ENCODE data around the gene AKAP9. TPM values are rescaled to one million over a fixed set of nuclear protein-coding genes. Genes with fewer than 3 reads are reported as not detected.

AKAP9 gene
- total and polyA plus RNA-seq, 9 of the 15 experiments (the other 6 are each of a cell fraction or from before 2014, with no cell fraction given): 25.5 to 80.9 (median 46.3) TPM

DNA sequence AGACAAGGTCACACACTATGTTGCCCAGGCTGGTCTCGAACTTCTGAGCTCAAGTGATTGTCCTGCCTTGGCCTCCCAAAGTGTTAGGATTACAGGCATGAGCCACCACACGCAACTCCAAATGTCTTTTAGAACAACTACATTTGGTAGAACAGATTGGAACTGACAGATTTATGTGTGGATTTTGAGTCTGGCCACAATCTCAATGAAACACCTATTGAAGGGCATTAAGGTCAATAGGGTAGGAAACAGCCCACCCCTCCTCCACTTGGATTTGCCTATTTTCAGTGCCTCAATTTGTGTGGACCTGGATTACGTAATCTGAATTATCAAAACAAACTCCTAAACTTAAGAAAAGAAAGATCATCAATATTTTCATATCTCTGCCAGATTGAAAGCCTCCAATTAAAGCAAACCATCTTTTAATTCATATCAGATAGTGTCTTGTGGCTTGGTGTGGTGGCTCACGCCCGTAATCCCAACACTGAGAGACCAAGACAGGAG is 209.1 kb downstream of the AKAP9 start:
- H3K9me1 ChIP-seq (ENCODE audit: control insufficient read depth, insufficient read depth, low read length): no peaks in the 10 kb centered on the region
- no peaks in the 10 kb centered on the region for H3K79me2 ChIP-seq (ENCODE audit: control insufficient read depth, insufficient read depth, low read length)
- WGBS (ENCODE audit: insufficient coverage, low coverage, missing lambda C conversion rate): 15% methylated on average over 5 of the region's 5 CpGs
- no peak overlapping the region for H3K4me3 ChIP-seq
- H3K4me2 ChIP-seq (ENCODE audit: insufficient read depth, low read length): no peak overlapping the region
- no peaks in the 10 kb centered on the region for H4K20me1 ChIP-seq (replicated peaks; ENCODE audit: control insufficient read depth, insufficient read depth, low read length)
- ChIA-PET POLR2A (interaction anchor here (0.6 kb wide), 1 partner anchor 15 kb away, joined by 3 read pairs; no protein-coding TSS in a partner anchor), CTCF (ENCODE audit: low intra/inter-chr PET ratio) (no interaction called here)
- in situ Hi-C loops (cut with MboI) (no loop called here), intact Hi-C loops (cut with micrococcal nuclease) (no loop called here)
- H3K9ac ChIP-seq (ENCODE audit: insufficient read depth in 1 of 2, low read depth in 2 of 2, low read length in 2 of 2): no peak overlapping the region
- no peaks in the 10 kb centered on the region for H3K36me3 ChIP-seq (ENCODE audit: control insufficient read depth, insufficient read depth, low read length)
- H2AFZ ChIP-seq (ENCODE audit: low read depth, low read length): no peak overlapping the region
- TF ChIP-seq MEIS2 (IDR thresholded peaks at IDR 0.05; ENCODE audit: partially characterized antibody): peak; percentile 68
- peak; percentile 67 for TF ChIP-seq CEBPB (tag; IDR thresholded peaks at IDR 0.05)
- no peak for TF ChIP-seq RB1 (IDR thresholded peaks at IDR 0.05; ENCODE audit: low read depth)
- TF ChIP-seq, protein P1, sequence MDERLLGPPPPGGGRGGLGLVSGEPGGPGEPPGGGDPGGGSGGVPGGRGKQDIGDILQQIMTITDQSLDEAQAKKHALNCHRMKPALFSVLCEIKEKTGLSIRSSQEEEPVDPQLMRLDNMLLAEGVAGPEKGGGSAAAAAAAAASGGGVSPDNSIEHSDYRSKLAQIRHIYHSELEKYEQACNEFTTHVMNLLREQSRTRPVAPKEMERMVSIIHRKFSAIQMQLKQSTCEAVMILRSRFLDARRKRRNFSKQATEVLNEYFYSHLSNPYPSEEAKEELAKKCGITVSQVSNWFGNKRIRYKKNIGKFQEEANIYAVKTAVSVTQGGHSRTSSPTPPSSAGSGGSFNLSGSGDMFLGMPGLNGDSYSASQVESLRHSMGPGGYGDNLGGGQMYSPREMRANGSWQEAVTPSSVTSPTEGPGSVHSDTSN (CRISPR knock-in tag; IDR thresholded peaks at IDR 0.05; ENCODE audit: low read depth): no peak
- TF ChIP-seq, protein P1 (tag; conservative IDR thresholded peaks at IDR 0.05; ENCODE audit: low read depth): 0 out of 2 replicates have a peak, but pooled peaks have one; percentile 17
- peak; percentile 39; the same call in 1 of the 2 replicates for TF ChIP-seq CBFA2T3 (IDR thresholded peaks at IDR 0.05)
- TF ChIP-seq KDM1A (IDR thresholded peaks at IDR 0.05): peak; percentile 60 to 77; a peak in 3 of 4 replicates
- TF ChIP-seq CEBPG (CRISPR knock-in tag; IDR thresholded peaks at IDR 0.05): no peak
- TF ChIP-seq CEBPG (tag; conservative IDR thresholded peaks at IDR 0.05 in 1 of 2, IDR thresholded peaks at IDR 0.05 in 1 of 2): peak in 1 of 2 experiments; percentile 57; a peak in 1 of 4 replicates
- no peak for TF ChIP-seq CHD4 (IDR thresholded peaks at IDR 0.05; ENCODE audit: insufficient read depth, insufficient replicate concordance, low read depth, low read length, poor library complexity, severe bottlenecking)
- no peak for TF ChIP-seq MBD2 (IDR thresholded peaks at IDR 0.05; ENCODE audit: borderline replicate concordance, low read depth)
- 0 out of 2 replicates have a peak, but pooled peaks have one; percentile 29 for TF ChIP-seq ESRRA (IDR thresholded peaks at IDR 0.05; ENCODE audit: borderline replicate concordance, low read depth)
- H3K9me3 ChIP-seq (replicated peaks; ENCODE audit: control insufficient read depth, insufficient read depth, low read depth, low read length): no peaks in the 10 kb centered on the region
- H3K4me1 ChIP-seq (replicated peaks in 1 of 2; ENCODE audit: control insufficient read depth in 2 of 2, insufficient read depth in 2 of 2, low read length in 2 of 2): 0 out of 5 replicates have a peak, but pooled peaks cover 0 to 4% of the 10 kb centered on the region in 2 experiments
- FAIRE-seq (no peak), DNase-seq (ENCODE audit: extremely low read depth in 1 of 4, low spot score in 3 of 4) (no peak), ATAC-seq (no peak)
- H3K27ac ChIP-seq (ENCODE audit: extremely low read depth, low read depth, low read length): no peak overlapping the region
- no TSS peak for BruUV-seq (replicated peaks)
- no peaks in the 10 kb centered on the region for H3K27me3 ChIP-seq (ENCODE audit: control insufficient read depth in 2 of 2, insufficient read depth in 2 of 2, low read length in 2 of 2)
